ENCODE results near the gene HSPA1L.

- peak; percentile 29; the same call in 1 of the 2 replicates for TF ChIP-seq USF2 (IDR thresholded peaks at IDR 0.05; ENCODE audit: borderline replicate concordance, low read depth, low read length)
- no peak for TF ChIP-seq BCL3 (IDR thresholded peaks at IDR 0.05; ENCODE audit: borderline replicate concordance, insufficient read depth, low read depth, low read length, poor library complexity, severe bottlenecking)
- no peak for TF ChIP-seq ZBTB40 (IDR thresholded peaks at IDR 0.05; ENCODE audit: borderline replicate concordance)
- no peak for TF ChIP-seq EZH2 (IDR thresholded peaks at IDR 0.05; ENCODE audit: borderline replicate concordance, control insufficient read depth, low read depth, low read length)
- no peak for TF ChIP-seq ATF2 (IDR thresholded peaks at IDR 0.05; ENCODE audit: low read length)
- TF ChIP-seq SUZ12 (IDR thresholded peaks at IDR 0.05; ENCODE audit: unreplicated experiment) = no peak
- TF ChIP-seq ZNF24 (IDR thresholded peaks at IDR 0.05) = no peak; the same call in none of the 2 replicates
- no peak for TF ChIP-seq CUX1 (IDR thresholded peaks at IDR 0.05; ENCODE audit: insufficient replicate concordance, low read depth, low read length)
- no peak for TF ChIP-seq EP300 (IDR thresholded peaks at IDR 0.05; ENCODE audit: borderline replicate concordance in 1 of 2, control insufficient read depth in 1 of 2, low read depth in 2 of 2, low read length in 2 of 2)
Measured at GRCh38 chr6:31795616-31796298, 19.3 kb downstream of the HSPA1L start, which contains the start of gene VARS1.

Measured in GM12878 (cell line).